Cerebellar cortex (tissue), 1 donor: ENCODE measurements around the gene MOCOS.
"Not testable (repeated sequence)": the region's sequence is repeated elsewhere in the genome, so short reads cannot be mapped to it uniquely, and the experiment has no call there.

Source experiments
- DNase-seq: peaks from one replicate; pipeline ENCODE4 v3.0.0-alpha.2; 2015; ENCODE audit warnings: low spot score

The MOCOS gene, protein sequence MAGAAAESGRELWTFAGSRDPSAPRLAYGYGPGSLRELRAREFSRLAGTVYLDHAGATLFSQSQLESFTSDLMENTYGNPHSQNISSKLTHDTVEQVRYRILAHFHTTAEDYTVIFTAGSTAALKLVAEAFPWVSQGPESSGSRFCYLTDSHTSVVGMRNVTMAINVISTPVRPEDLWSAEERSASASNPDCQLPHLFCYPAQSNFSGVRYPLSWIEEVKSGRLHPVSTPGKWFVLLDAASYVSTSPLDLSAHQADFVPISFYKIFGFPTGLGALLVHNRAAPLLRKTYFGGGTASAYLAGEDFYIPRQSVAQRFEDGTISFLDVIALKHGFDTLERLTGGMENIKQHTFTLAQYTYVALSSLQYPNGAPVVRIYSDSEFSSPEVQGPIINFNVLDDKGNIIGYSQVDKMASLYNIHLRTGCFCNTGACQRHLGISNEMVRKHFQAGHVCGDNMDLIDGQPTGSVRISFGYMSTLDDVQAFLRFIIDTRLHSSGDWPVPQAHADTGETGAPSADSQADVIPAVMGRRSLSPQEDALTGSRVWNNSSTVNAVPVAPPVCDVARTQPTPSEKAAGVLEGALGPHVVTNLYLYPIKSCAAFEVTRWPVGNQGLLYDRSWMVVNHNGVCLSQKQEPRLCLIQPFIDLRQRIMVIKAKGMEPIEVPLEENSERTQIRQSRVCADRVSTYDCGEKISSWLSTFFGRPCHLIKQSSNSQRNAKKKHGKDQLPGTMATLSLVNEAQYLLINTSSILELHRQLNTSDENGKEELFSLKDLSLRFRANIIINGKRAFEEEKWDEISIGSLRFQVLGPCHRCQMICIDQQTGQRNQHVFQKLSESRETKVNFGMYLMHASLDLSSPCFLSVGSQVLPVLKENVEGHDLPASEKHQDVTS

DNA sequence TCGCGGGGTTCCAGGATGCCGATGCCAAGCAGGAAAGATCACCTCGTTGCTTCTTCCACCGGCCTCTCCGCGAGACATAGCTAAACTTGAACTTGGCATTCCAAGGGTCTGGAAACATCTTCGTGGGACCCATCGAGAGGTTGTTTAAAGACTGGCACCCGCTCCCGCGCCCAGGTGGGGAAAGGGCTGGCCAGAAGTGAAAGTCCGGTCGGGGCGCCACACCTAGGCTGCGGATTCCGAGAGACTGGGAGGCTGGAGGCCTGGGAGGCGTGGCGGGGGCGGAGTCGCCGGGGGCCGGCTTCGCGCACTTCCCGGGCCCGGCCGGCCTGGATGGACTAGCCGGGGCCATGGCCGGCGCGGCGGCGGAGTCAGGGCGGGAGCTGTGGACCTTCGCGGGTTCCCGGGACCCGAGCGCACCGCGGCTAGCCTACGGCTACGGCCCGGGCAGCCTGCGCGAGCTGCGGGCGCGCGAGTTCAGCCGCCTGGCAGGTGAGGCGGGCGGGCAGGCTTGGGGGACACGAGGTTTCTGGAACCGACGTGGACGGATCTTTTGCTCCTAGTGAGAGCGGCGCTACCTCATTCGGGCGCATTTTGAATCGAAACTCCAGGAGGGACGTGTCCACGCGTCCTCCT lies at the start of gene MOCOS:
TSS of gene MOCOS (plus strand) at position 305 of the 633 bp plus-strand sequence. CDS start at position 348, 43 bp downstream.
- DNase-seq = no peak

DNA sequence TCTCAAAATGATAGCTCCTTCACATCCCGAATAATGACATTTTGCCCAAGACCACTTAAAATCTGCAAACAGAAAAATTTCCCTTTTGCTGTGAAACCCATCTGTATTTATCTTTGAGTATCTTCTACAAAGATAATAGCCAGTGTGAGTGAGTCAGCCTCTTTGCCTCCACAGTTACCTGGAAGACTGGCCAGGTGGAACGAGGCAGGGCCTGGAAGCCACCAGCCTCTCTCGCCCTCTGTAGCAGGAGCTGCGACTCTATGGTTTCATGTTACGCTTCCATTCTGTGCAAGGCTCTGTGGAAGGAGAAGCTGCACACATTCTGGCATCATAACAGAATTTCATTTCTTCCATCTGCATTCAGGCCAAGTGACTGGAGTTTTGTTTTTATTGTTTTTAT lies 48.1 kb upstream of the MOCOS start:
- no peak for DNase-seq

DNA sequence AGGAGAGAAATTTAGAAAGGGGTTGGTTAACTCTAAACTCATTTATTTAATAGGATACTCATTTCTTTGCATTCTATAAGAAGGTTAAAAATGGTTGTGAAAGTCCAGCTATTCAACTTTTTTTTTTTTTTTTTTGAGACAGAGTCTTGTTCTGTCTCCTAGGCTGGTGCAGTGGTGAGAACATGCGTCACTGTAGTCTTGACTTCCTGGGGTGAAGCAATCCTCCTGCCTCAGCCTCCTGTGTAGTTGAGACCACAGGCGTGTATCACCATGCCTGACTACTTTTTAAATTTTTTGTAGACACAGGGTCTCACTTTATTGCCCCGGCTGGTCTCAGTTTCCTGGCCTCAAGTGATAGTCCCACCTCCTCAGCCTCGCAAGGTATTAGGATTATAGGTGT lies 45.7 kb upstream of the MOCOS start:
- DNase-seq = no peak

DNA sequence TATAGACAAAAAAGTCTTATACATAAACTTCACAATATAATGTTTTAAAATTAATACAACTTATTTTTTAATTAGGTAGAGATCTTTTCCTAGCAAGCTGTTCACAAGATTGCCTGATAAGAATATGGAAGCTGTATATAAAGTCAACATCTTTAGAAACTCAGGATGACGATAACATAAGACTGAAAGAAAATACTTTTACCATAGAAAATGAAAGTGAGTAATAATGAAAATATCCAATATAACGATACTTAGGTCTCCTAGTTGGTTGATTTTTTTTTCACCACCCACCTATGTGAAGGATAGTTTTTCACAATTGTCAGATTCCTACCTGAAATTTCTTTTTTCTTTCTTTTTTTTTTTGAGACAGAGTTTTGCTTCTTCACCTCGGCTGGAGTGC lies 44.5 kb upstream of the MOCOS start:
- no peak for DNase-seq

DNA sequence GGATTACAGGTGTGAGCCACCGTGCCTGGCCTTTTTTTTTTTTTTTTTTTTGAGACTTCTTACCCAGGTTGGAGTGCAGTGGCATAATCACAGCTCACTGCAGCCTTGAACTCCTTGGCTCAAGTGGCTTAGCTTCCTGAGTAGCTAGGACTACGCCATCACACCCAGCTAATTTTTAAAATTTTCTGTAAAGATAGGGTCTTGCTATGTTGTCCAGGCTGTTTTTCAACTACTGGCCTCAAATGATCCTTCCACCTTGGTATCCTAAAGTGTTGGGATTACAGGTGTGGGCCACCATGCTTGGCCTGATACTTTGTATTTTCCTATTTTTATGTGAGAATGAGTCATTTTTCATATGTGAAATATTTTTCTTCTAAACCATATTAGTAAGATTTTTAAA lies 43.9 kb upstream of the MOCOS start:
- DNase-seq = no peak

DNA sequence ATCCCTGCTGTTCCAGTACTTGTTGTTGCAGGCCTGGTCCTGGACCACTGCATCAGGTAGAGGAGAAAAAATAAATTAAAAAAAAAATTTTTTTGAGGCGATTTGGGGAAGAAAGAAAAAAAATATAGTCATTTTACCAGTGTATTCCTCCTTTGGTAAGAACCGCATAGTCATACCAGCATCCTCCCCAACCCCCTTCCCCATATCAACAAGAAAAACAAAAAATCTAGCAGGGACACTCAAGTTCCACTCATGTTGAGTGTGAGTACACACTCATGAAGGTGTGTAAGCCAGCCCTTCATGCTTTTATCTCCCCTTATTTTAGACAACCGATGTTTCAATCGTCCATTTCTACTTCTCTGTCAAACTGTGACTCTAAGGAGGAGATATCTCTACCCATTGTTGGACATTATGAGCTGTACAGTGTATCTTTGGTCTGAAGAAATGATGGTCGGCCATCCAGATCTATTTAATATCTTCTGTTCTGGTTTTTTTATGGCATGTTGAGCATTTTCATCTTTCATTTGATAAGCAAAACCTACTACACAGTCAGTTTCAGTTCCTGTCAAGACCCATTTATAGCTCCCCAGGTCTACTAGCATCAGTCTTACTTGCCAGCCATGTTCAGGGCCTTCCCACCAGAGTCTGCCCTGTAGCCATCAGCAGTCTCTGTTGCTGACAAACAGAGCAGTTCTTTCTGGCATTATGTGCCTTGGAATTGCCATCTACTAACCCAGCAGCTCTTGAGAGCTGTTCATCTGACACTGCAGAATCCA lies 37.6 kb upstream of the MOCOS start:
- DNase-seq = no peak

DNA sequence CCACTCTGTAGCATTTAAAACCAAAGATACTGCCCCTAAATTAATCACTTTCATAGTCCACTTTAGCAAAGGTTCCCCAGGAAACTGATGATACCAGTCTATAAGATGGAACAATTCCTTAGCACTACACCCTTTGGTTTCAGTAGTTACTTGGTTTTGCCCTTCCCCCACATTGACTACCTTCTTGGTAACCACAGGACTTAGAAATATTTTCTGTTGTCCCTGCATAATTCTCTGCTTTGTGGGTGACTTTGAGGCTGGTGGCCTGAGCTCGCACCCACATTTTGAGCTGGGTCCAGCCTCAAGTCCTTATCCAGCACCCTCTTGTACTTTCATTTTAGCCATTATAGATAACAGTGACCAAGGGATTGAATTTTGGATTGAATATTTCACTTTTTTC lies 34.5 kb upstream of the MOCOS start:
- DNase-seq = no peak

DNA sequence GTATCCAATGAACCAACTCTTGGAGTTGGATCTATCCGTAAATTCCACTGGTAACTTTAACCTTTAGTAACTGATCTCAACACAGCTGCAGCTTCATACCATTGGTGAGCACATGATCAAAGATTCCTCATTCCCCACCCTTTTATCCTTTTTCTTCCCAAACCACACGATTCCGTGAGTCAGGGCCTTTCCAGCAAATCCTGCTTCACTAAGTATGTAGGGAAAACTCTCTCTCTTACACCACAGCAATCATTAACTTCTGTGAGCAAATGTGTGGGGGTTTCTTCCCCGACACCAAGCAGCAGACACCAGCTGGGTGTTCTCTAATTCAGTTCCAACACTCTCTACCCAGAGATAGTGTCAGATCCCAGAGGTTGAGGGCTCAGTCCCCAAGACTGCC lies 34.1 kb upstream of the MOCOS start:
- no peak for DNase-seq

DNA sequence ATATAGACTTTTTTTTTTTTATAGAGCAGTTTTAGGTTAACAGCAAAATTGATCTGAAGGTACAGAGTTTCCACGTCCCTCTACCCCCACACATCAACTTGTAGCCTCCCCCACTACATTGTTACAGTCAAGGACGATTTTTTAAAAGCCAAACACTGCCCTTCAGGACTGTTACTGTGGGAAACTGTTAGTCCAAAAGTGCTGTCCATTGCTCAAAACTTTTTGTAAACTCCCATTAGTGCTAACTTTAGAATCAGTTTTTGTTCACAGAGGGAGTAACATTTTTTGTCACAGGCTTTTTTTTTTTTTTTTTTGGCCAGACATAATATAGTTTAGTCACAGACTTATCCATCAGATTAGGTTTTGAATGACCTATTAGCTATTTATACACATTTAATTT lies 33.5 kb upstream of the MOCOS start:
- DNase-seq = no peak

DNA sequence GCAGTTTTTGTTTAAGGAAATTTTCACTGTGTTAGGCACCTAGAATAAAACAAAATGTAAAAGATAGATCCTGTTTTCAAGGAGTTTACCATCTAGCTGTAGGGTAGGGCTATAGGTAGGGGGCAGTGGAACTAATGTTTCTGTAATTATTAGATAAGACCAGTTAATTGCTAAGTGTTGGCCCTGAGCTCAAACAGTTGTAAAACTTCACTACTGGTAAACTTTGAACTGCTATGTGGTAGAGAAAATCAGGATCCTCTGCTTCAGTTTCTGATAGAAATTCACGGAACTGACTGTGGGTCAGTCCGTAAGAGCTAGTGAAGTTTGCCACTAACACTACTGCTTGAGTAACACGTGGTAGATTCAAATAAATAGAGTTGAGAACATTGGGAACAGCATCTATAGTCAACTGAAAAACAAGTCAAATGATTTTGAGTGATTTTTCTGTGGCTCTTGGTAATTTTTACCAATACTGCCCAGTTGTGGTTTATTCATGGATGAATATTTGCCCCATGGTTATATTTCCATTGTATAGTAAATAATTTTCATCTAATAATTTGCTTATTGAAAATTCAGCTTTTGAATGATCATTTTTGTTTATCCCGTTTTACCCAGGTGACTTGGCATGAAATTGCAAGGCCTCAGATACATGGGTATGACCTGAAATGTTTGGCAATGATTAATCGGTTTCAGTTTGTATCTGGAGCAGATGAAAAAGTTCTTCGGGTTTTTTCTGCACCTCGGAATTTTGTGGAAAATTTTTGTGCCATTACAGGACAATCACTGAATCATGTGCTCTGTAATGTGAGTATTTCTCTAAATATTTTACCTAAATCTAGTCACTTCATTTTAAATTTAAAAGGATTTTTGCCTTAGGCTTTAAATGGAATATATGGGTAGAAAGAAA lies 31.2 kb upstream of the MOCOS start:
- no peak for DNase-seq

DNA sequence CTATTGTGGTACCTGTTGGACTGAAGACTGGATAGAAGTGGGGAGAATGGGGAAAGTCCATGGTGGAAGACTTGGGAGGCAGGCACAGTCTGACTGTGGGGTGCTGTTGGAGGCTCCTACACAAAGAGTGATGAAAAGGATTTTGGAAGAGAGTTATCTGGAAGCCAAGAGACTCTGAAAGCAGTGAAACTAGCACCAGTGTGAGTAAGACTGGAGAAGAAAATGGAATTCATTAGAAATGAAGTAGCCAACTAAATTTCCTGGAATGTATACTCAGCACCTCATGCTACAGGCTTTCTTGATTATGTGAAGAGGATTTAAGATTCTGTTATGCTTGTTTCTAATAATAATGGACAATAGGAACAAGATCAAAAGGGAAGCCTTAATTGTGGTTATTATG lies 29.9 kb upstream of the MOCOS start:
- DNase-seq = no peak

DNA sequence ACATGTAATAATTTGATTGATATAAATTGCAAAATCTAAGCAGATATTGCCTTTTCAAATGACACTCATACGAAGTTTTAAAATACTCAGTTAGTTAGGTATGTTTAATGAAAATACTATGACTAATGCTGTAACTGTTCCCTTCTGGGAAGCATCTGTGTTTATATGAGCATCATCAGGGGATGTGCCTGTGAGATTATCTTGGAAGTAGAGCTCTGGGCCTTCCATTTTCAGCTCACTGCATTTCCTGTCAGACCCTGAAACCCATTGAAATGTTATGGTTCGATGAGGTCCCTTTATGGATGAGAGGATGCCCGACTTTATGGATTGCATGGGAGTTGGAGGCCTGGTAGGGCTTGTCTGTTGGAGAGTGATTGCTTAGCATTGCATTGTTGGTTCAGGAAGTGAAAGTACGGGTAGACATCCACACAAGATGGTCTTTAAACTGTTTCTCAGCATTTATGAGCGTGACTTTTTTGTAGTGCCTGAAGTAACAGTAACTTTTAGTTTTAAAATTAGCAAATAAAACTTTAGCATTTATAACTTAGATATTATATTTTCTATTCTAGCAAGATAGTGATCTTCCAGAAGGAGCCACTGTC lies 28.9 kb upstream of the MOCOS start:
- no peak for DNase-seq

DNA sequence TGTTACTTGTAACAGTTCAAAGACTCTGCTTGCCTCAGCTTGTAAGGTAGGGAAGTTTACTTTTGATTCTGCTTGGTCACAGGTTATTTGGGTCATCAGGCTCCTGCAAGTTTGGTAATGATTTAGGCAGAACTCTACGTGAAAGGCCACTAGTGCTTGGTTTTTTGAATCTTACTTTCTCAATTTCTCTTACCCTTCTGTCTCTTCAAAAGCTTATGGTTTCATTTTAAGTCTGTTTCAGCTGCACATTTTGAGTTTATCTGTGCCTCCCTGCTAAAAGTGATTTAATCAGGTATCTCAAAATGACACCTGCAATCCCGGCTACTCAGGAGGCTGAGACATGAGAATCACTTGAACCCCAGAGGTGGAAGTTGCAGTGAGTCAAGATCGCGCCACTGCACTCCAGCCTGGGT lies 26.3 kb upstream of the MOCOS start:
- no peak for DNase-seq

DNA sequence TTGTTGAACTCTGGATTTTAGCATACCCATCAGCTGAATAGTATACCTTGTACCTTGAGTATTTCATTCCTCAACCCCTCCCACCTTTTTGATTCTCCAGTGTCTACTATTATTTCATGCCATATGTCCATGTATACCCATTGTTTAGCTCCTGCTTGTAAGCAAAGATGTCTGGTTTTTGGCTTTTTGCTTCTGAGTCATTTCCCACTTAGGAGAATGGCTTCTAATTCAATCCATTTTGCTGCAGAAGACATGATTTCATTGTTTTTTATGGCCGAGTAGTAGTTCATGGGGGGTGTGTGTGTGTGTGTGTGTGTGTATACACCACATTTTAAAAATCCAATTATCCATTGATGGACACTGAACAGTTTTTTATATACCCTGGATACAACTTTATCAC lies 24.3 kb upstream of the MOCOS start:
- DNase-seq = no peak

DNA sequence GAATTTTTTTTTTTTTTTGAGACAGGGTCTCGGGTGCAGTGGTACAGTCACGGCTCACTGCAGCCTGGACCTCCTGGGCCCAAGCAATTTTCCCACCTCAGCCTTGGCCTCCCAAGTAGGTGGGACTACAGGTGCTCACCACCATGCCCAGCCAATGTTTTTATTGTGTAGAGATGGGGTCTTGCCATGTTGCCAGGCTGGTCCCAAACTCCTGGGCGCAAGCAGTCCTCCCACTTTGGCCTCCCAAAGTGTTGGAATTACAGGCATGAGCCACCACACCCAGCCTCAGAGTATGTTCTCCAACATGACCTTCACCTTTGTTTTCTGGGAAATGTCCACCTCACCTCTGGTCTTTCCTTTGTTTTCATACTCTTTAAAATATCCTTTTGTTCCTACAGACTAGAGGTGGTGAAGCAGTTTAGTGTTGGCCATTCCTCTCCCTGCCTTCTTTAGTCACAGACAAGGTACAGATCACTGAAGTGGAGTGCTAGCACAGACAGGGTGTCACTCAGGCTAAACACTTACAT lies 19.5 kb upstream of the MOCOS start:
- no peak for DNase-seq

DNA sequence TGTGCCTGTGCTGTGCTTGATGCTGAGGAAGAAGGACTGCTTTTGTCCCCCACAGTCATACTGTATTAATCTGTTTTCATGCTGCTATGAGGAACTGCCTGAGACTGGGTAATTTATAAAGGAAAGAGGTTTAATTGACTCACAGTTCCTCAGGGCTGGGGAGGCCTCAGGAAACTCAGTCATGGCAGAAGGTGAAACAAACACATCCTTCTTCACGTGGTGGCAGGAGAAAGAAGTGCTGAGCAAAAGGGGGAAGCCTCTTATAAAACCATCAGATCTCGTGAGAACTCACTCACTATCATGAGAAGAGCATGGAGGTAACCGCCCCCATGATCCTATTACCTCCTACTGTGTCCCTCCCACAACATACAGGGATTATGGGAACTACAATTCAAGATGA lies 19.0 kb upstream of the MOCOS start:
- DNase-seq = not testable (repeated sequence)

DNA sequence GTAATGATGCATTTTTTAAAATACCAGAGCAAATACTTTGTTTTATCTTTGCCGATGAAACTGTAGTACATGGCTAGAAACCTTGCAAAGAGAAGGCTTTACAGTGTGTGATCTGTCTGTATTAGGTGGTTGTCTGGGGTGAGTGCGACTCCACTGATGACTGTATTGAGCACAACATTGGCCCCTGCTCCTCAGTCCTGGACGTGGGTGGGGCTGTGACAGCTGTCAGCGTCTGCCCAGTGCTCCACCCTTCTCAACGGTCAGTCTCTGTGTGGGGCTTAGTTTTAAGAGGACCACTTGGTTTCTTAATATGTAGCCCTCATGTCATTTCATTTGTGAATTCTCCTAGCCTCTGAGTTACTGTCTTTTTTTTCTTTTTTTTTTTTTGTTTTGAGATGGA lies 17.4 kb upstream of the MOCOS start:
- no peak for DNase-seq

DNA sequence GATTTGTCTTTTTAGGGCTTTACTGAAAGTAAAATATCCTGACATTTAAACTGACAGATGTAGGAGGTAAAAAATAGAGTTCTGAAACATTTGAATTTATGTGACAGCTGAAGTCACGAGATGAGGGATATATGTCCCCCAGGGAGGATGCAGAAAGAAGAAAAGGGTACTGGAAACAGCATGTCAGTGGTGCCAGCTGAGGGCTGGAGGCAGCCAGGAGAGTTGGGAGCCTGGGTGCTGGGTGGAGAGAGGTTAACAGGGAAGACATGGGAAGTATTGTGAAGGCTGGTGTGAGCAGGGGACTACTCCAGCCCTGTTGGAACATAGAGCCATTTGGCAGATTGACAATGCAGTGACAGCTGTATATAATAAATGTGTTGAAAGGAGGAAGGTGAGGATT lies 11.8 kb upstream of the MOCOS start:
- no peak for DNase-seq

DNA sequence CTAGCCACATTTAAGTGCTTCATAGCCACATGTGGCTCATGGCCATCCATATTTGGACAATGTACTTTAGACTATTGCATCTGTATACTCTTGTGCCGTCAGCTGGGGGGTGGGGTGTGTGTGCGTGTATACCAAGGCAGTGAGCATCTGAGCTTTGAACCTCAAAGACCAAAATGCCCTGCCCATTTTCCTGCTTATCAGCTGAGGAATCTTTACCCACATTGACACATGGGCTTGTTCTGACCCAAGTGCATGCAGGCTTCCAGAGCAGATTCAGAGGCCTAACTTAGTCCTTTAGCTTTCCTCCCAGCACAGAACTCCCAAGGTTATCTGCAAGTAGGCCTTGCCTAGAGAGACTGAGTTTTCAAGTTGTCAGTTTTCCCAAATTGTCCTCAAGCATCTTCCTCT lies 11.1 kb upstream of the MOCOS start:
- DNase-seq = no peak

DNA sequence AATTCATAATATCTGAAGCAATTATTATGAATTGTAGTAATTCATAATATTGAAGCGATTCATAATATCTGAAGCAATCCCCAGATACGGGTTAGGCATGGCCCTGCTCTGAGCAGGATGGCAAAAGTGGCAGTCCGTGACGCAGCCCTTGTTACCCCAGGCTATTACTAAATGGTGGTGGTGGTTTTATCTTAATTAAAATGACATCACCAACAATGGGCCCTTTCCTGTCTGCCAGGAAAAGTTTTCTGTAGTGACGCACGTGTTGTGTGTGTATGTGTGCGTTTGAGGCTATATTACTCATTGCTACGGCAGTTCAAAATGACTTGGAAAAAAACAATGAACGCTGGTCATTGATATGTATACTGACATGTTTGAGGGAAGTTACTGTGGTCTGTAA lies 10.6 kb upstream of the MOCOS start:
- DNase-seq = no peak
